Type B pancreatic cell (in vitro differentiated cells): ENCODE data around the gene MED12. TPM values are rescaled to one million over a fixed set of nuclear protein-coding genes. Genes with fewer than 3 reads are reported as not detected.

ENCODE experiments used
- DNase-seq: peaks from one replicate; pipeline ENCODE4 v3.0.0; 2021; ENCODE audit warnings: mixed read lengths; ENCODE audit not compliant: unreplicated experiment; ENCODE audit errors: extremely low spot score
- H3K27ac Mint-ChIP-seq: 2 replicates; pipeline ENCODE4 v1.8.0; 2021; ENCODE audit warnings: mild to moderate bottlenecking, mixed read lengths
- H3K27me3 Mint-ChIP-seq: 2 replicates; pipeline ENCODE4 v1.8.0; 2021; ENCODE audit warnings: mixed read lengths
- H3K36me3 Mint-ChIP-seq: 2 replicates; pipeline ENCODE4 v1.8.0; 2021; ENCODE audit warnings: mixed read lengths
- H3K4me1 Mint-ChIP-seq: one replicate; pipeline ENCODE4 v1.8.0; 2021; ENCODE audit warnings: mixed read lengths; ENCODE audit not compliant: unreplicated experiment
- H3K4me3 Mint-ChIP-seq: 2 replicates; pipeline ENCODE4 v1.8.0; 2021; ENCODE audit warnings: mild to moderate bottlenecking, mixed read lengths
- H3K9me3 Mint-ChIP-seq: 2 replicates; pipeline ENCODE4 v1.8.0; 2021; ENCODE audit warnings: mixed read lengths
- CTCF ChIP-seq: fragments of 200-600 bp; sonication (generic); conservative IDR thresholded peaks from 2 replicates; pipeline ENCODE4 v1.5.0; 2021; ENCODE audit warnings: antibody characterized with exemption, mild to moderate bottlenecking
- long read RNA-seq: library from polyadenylated mRNA; unstranded; transcript quantifications from one replicate; pipeline ENCODE4 v2.0.0, GENCODE V29; 2020
- total RNA-seq: library from RNA; stranded (reverse); gene quantifications from 2 replicates; pipeline ENCODE4 v1.2.1, GENCODE V29; 2021; ENCODE audit warnings: low replicate concordance

MED12 gene
- total RNA-seq: 44.1 and 77.2 TPM in 2 replicates
- long read RNA-seq, partial matches to known transcripts: 3 of 4 reads
- long read RNA-seq, other reads (novel, unspliced or antisense): 1 of 4 reads

- peaks cover 3% of the 10 kb centered on the region for H3K36me3 Mint-ChIP-seq
- H3K9me3 Mint-ChIP-seq: no peaks in the 10 kb centered on the region
- no peaks in the 10 kb centered on the region for H3K27me3 Mint-ChIP-seq
- DNase-seq: peak; percentile 81
- H3K4me1 Mint-ChIP-seq: no peaks in the 10 kb centered on the region
- peak within 1 kb of the TSS; percentile 72 for H3K27ac Mint-ChIP-seq
- peak within 1 kb of the TSS; percentile 87 for H3K4me3 Mint-ChIP-seq
- no peak for TF ChIP-seq CTCF
Measured at GRCh38 chrX:71118032-71118984, at the start of gene MED12. MED12 (plus strand) TSS chrX:71118596; CDS start chrX:71118755, 159 bp downstream.

GRCh38 chrX:71070531-71070930 is 47.9 kb upstream of the MED12 start:
- Mint-ChIP-seq H3K27me3 (no peaks in the 10 kb centered on the region), H3K27ac (peak overlapping the region; percentile 23), H3K9me3 (no peaks in the 10 kb centered on the region), H3K4me3 (peak overlapping the region; percentile 13), H3K36me3 (peaks cover 4% of the 10 kb centered on the region), H3K4me1 (peaks cover 6% of the 10 kb centered on the region)
- no peak for DNase-seq
- no peak for TF ChIP-seq CTCF

GRCh38 chrX:71081330-71082123 is 36.9 kb upstream of the MED12 start:
- Mint-ChIP-seq H3K36me3 (no peaks in the 10 kb centered on the region), H3K27me3 (no peaks in the 10 kb centered on the region), H3K27ac (no peak overlapping the region), H3K9me3 (no peaks in the 10 kb centered on the region), H3K4me3 (no peak overlapping the region), H3K4me1 (no peaks in the 10 kb centered on the region)
- no peak for TF ChIP-seq CTCF
- DNase-seq: no peak

GRCh38 chrX:71082124-71082647 is 36.2 kb upstream of the MED12 start:
- no peak for TF ChIP-seq CTCF
- no peak for DNase-seq
- Mint-ChIP-seq H3K4me1 (no peaks in the 10 kb centered on the region), H3K27ac (no peak overlapping the region), H3K4me3 (no peak overlapping the region), H3K36me3 (no peaks in the 10 kb centered on the region), H3K27me3 (no peaks in the 10 kb centered on the region), H3K9me3 (no peaks in the 10 kb centered on the region)

GRCh38 chrX:71082822-71083221 is 35.6 kb upstream of the MED12 start:
- H3K27me3 Mint-ChIP-seq: no peaks in the 10 kb centered on the region
- H3K27ac Mint-ChIP-seq: no peak overlapping the region
- TF ChIP-seq CTCF: no peak
- no peaks in the 10 kb centered on the region for H3K36me3 Mint-ChIP-seq
- no peak overlapping the region for H3K4me3 Mint-ChIP-seq
- no peaks in the 10 kb centered on the region for H3K4me1 Mint-ChIP-seq
- H3K9me3 Mint-ChIP-seq: no peaks in the 10 kb centered on the region
- DNase-seq: no peak
